Glutamatergic neuron (in vitro differentiated cells): ENCODE data around the gene NHEJ1. TPM values are rescaled to one million over a fixed set of nuclear protein-coding genes. Genes with fewer than 3 reads are reported as not detected.
A peak's percentile ranks its signal among the peaks of the same experiment; 100 is the strongest.

Experiments used
- DNase-seq: peaks from one replicate; pipeline ENCODE4 v3.0.0; 2022
- H3K27ac Mint-ChIP-seq: one replicate; pipeline ENCODE4 v1.8.0; 2020; ENCODE audit warnings: mild to moderate bottlenecking, mixed read lengths, inconsistent platforms; ENCODE audit not compliant: unreplicated experiment
- H3K27me3 Mint-ChIP-seq: one replicate; pipeline ENCODE4 v1.8.0; 2020; ENCODE audit warnings: mild to moderate bottlenecking, moderate library complexity, mixed read lengths, inconsistent platforms; ENCODE audit not compliant: unreplicated experiment
- H3K36me3 Mint-ChIP-seq: one replicate; pipeline ENCODE4 v1.8.0; 2020; ENCODE audit warnings: mild to moderate bottlenecking, mixed read lengths, inconsistent platforms; ENCODE audit not compliant: unreplicated experiment
- H3K4me1 Mint-ChIP-seq: one replicate; pipeline ENCODE4 v1.8.0; 2020; ENCODE audit warnings: mild to moderate bottlenecking, low read depth, mixed read lengths, inconsistent platforms; ENCODE audit not compliant: unreplicated experiment
- H3K4me3 Mint-ChIP-seq: one replicate; pipeline ENCODE4 v1.8.0; 2020; ENCODE audit warnings: mild to moderate bottlenecking, mixed read lengths, inconsistent platforms; ENCODE audit not compliant: unreplicated experiment
- H3K9me3 Mint-ChIP-seq: one replicate; pipeline ENCODE4 v1.8.0; 2020; ENCODE audit warnings: mild to moderate bottlenecking, moderate library complexity, mixed read lengths, inconsistent platforms; ENCODE audit not compliant: unreplicated experiment
- CTCF ChIP-seq: fragments of 200-600 bp; sonication (generic); IDR thresholded peaks from one replicate; pipeline ENCODE4 v1.5.0; 2021; ENCODE audit not compliant: partially characterized antibody, unreplicated experiment
- total RNA-seq: library from RNA; stranded (reverse); fragmentation: NEBNext Ultra II Directional; extraction: Animal tissue kit (Norgen Biotek cat#: 25700); gene quantifications from one replicate; pipeline ENCODE4 v1.2.1, GENCODE V29; 2021; ENCODE audit not compliant: unreplicated experiment

NHEJ1 gene
- total RNA-seq, 1 donor from 2014 or later: 24.8 TPM

- peaks cover 1% of the 10 kb centered on the region for H3K9me3 Mint-ChIP-seq
- H3K4me1 Mint-ChIP-seq: no peaks in the 10 kb centered on the region
- DNase-seq: peak; percentile 88
- H3K36me3 Mint-ChIP-seq: no peaks in the 10 kb centered on the region
- no peak overlapping the region for H3K27ac Mint-ChIP-seq
- peaks cover 25% of the 10 kb centered on the region for H3K27me3 Mint-ChIP-seq
- TF ChIP-seq CTCF: peak; percentile 80
- H3K4me3 Mint-ChIP-seq: no peak overlapping the region
Observed at GRCh38 chr2:219057709-219058540, 102.7 kb downstream of the NHEJ1 start.

DNA sequence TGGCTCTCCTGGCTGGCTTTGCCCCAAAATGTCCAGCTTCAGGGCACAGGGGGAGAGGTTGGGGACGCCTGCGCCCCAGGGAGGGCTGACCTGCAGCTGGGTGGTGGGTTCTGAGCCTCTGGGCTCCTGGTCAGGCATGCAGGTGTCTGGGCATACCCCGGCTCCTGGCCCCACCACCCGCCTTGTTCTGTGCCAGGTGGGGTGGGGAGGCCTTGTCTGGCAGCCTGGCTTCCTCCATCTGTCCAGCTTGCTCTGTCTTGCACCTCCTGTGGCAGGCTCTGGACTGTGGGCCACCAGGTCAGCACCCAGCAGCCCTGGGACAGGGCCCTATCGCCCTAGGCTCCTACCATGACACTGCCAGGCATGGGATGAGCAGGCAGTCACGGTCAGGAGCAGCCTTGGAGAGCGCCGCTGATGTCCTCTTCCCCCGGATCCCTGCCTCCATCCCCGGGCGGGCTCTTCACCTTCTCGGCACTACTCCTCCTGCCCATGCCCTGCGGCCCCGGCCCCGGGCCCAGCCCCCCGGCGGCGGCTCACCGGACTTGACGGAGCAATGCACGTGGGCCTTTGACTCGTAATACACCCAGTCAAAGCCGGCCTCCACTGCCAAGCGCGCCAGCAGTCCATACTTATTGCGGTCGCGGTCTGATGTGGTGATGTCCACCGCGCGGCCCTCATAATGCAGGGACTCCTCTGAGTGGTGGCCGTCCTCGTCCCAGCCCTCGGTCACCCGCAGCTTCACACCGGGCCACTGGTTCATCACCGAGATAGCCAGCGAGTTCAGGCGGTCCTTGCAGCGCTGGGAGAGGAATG is 103.5 kb downstream of the NHEJ1 start:
- peak; percentile 40 for DNase-seq
- peaks cover 1% of the 10 kb centered on the region for H3K9me3 Mint-ChIP-seq
- peaks cover 20% of the 10 kb centered on the region for H3K27me3 Mint-ChIP-seq
- no peaks in the 10 kb centered on the region for H3K36me3 Mint-ChIP-seq
- H3K4me3 Mint-ChIP-seq: no peak overlapping the region
- H3K27ac Mint-ChIP-seq: no peak overlapping the region
- no peaks in the 10 kb centered on the region for H3K4me1 Mint-ChIP-seq
- TF ChIP-seq CTCF: no peak

- DNase-seq: no peak
- no peak for TF ChIP-seq CTCF
- peaks cover 1% of the 10 kb centered on the region for H3K9me3 Mint-ChIP-seq
- H3K4me3 Mint-ChIP-seq: no peak overlapping the region
- no peaks in the 10 kb centered on the region for H3K36me3 Mint-ChIP-seq
- peaks cover 14% of the 10 kb centered on the region for H3K27me3 Mint-ChIP-seq
- no peaks in the 10 kb centered on the region for H3K4me1 Mint-ChIP-seq
- no peak overlapping the region for H3K27ac Mint-ChIP-seq
Observed at GRCh38 chr2:219056176-219056895, 104.3 kb downstream of the NHEJ1 start.

DNA sequence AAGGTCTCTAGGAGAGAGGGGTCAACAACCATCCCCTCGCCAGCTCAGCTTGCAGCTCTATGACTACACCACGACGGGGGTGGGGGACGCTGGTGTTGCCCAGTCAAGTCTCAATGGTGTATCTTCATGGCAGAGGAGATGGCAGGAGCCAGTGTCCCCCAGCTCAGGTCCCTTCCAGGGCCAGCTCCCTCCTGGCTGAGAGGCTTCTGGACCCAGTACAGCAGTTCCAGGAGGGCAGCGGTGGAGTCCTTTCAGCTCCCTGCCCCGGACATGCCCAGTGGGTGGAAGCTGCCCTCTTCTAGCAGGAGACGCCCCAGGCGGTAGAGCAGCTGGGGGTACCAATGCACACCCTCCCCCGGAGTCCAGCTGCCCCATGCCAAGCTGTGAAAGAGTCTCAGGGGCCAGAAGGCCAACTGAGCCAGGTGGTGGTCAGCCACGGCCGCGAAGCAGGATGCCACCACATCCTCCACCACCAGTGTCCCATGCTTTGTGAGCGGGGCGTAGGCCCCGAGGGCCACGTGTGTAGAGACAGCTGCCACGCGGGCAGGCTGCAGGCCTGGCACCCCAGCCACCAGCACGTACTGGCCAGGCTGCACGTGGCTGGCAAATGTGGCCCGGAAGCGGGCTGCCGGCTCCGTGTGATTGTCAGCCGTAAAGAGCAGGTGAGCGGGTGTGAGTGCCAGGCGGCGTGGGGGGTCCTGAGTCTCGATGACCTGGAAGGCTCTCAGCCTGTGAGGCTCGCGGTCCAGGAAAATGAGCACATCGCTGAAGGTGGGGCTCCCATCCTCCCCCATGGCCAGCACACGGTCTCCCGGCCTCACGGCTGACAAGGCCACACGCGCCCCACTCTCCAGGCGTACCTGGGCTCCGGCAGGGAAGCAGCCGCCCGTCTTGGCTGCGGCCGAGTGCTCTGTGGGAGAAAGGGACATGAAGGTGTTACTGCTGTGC is 105.4 kb downstream of the NHEJ1 start:
- no peaks in the 10 kb centered on the region for H3K4me1 Mint-ChIP-seq

More for the DNA sequence above, 105.4 kb downstream of the NHEJ1 start:
- no peak for TF ChIP-seq CTCF
- Mint-ChIP-seq H3K27ac (no peak overlapping the region), H3K36me3 (no peaks in the 10 kb centered on the region), H3K4me3 (no peak overlapping the region), H3K27me3 (peaks cover 17% of the 10 kb centered on the region), H3K9me3 (peaks cover 1% of the 10 kb centered on the region)
- DNase-seq: no peak
